ENCODE data around the gene GJB3.

GRCh38 chr1:34755961-34756360 is 25.1 kb upstream of the GJB3 start:
- TF ChIP-seq EZH2 (IDR thresholded peaks at IDR 0.05; ENCODE audit: insufficient read depth, poor library complexity, severe bottlenecking) (no peak), EZH2phosphoT487 (IDR thresholded peaks at IDR 0.05; ENCODE audit: insufficient read depth, low read depth) (no peak)

All from GM23248 (cell line).